Subcutaneous adipose tissue (tissue), 4 donors: Measurements from ENCODE around the gene IFT25. TPM values are rescaled to one million over a fixed set of nuclear protein-coding genes. Genes with fewer than 3 reads are reported as not detected.

Experiments
- CTCF ChIP-seq: fragments of 450-650 bp; IDR thresholded peaks from one replicate; pipeline ENCODE4 v1.5.1; 2016; ENCODE audit warnings: low read depth, mild to moderate bottlenecking, control low read depth, antibody characterized with exemption, moderate library complexity
- total RNA-seq, 4 donors: library from RNA; depleted of rRNA; stranded (reverse); fragments of >200 nt; gene quantifications; one replicate each; pipeline ENCODE4 v1.1.0, GENCODE V29; 2016

The IFT25 gene
- total RNA-seq, 4 donors from 2014 or later, result 13.2 to 34.1 (median 21.7) TPM

GRCh38 chr1:53913352-53914033 is 32.0 kb downstream of the IFT25 start:
- no peak for TF ChIP-seq CTCF

GRCh38 chr1:53911442-53911841 is 34.1 kb downstream of the IFT25 start:
- TF ChIP-seq CTCF, result no peak

GRCh38 chr1:53909946-53910345 is 35.6 kb downstream of the IFT25 start:
- TF ChIP-seq CTCF, result no peak

GRCh38 chr1:53906121-53906520 is 39.4 kb downstream of the IFT25 start:
- TF ChIP-seq CTCF, result no peak

- no peak for TF ChIP-seq CTCF
Observed at GRCh38 chr1:53905509-53905908, 40.0 kb downstream of the IFT25 start.

- TF ChIP-seq CTCF, result no peak
Observed at GRCh38 chr1:53902235-53903138, 43.0 kb downstream of the IFT25 start.

GRCh38 chr1:53899708-53900107 is 45.8 kb downstream of the IFT25 start:
- TF ChIP-seq CTCF, result no peak
